Ramos (cell line): ENCODE data around the gene RSBN1L.
"Not testable (repeated sequence)": the region's sequence is repeated elsewhere in the genome, so short reads cannot be mapped to it uniquely, and the experiment has no call there.

Experiments
- in situ Hi-C: fragments of 300-500 bp; cut with MboI; formaldehyde crosslinking; loops from one replicate; pipeline ENCODE4 v1.14.3; 2022; ENCODE audit warnings: low sequenced_read_pairs; ENCODE audit not compliant: unreplicated experiment

RSBN1L gene

GRCh38 chr7:77685233-77685632 lies 11.0 kb upstream of the RSBN1L start:
- in situ Hi-C loops: no loop called here

GRCh38 chr7:77687100-77687746 lies 9.0 kb upstream of the RSBN1L start:
- in situ Hi-C loops: no loop called here

- in situ Hi-C loops: no loop called here
Measured at GRCh38 chr7:77687747-77688144, 8.5 kb upstream of the RSBN1L start.

GRCh38 chr7:77690289-77690688 lies 6.0 kb upstream of the RSBN1L start:
- in situ Hi-C loops: no loop called here

- in situ Hi-C loops: no loop called here
Measured at GRCh38 chr7:77691892-77692491, 4.3 kb upstream of the RSBN1L start.

GRCh38 chr7:77693830-77694583 lies 2.3 kb upstream of the RSBN1L start:
- in situ Hi-C loops: no loop called here

- in situ Hi-C loops: no loop called here
Measured at GRCh38 chr7:77696643-77697534, 630 bp downstream of the RSBN1L start.

GRCh38 chr7:77697535-77697831 lies 1.2 kb downstream of the RSBN1L start:
- in situ Hi-C loops: no loop called here

GRCh38 chr7:77698042-77698625 lies 1.9 kb downstream of the RSBN1L start:
- in situ Hi-C loops: no loop called here

- in situ Hi-C loops: no loop called here
Measured at GRCh38 chr7:77699056-77699455, 2.8 kb downstream of the RSBN1L start.

GRCh38 chr7:77702513-77702912 lies 6.3 kb downstream of the RSBN1L start:
- in situ Hi-C loops: no loop called here

- in situ Hi-C loops: no loop called here
Measured at GRCh38 chr7:77702968-77703472, 6.8 kb downstream of the RSBN1L start.

- in situ Hi-C loops: not testable (repeated sequence)
Measured at GRCh38 chr7:77703669-77704068, 7.4 kb downstream of the RSBN1L start.

- in situ Hi-C loops: no loop called here
Measured at GRCh38 chr7:77707504-77707992, 11.3 kb downstream of the RSBN1L start.

GRCh38 chr7:77710067-77710466 lies 13.8 kb downstream of the RSBN1L start:
- in situ Hi-C loops: no loop called here

- in situ Hi-C loops: no loop called here
Measured at GRCh38 chr7:77710861-77711260, 14.6 kb downstream of the RSBN1L start.

- in situ Hi-C loops: no loop called here
Measured at GRCh38 chr7:77714195-77714594, 17.9 kb downstream of the RSBN1L start.

- in situ Hi-C loops: not testable (repeated sequence)
Measured at GRCh38 chr7:77714931-77715330, 18.7 kb downstream of the RSBN1L start.

GRCh38 chr7:77716804-77717203 lies 20.5 kb downstream of the RSBN1L start:
- in situ Hi-C loops: no loop called here

- in situ Hi-C loops: not testable (repeated sequence)
Measured at GRCh38 chr7:77717566-77717965, 21.3 kb downstream of the RSBN1L start.
